Measurements from ENCODE around the gene KCNIP1.
A peak's percentile ranks its signal among the peaks of the same experiment; 100 is the strongest.

KCNIP1 gene

GRCh38 chr5:170631466-170632195 is 127.8 kb downstream of the KCNIP1 start:
- no peak for DNase-seq
- Mint-ChIP-seq H3K27me3 (peaks cover 10% of the 10 kb centered on the region), H3K4me3 (no peak overlapping the region), H3K9me3 (no peaks in the 10 kb centered on the region), H3K27ac (no peak overlapping the region), H3K36me3 (ENCODE audit: low read depth) (no peaks in the 10 kb centered on the region), H3K4me1 (ENCODE audit: low read depth) (peaks cover 18% of the 10 kb centered on the region)

- Mint-ChIP-seq H3K4me1 (ENCODE audit: low read depth) (peaks cover 18% of the 10 kb centered on the region), H3K36me3 (ENCODE audit: low read depth) (no peaks in the 10 kb centered on the region), H3K27me3 (peaks cover 13% of the 10 kb centered on the region), H3K27ac (no peak overlapping the region), H3K4me3 (no peak overlapping the region), H3K9me3 (no peaks in the 10 kb centered on the region)
- no peak for DNase-seq
Observed at GRCh38 chr5:170632266-170632984, 128.6 kb downstream of the KCNIP1 start.

- H3K36me3 Mint-ChIP-seq (ENCODE audit: low read depth) = no peaks in the 10 kb centered on the region
- H3K9me3 Mint-ChIP-seq = no peaks in the 10 kb centered on the region
- H3K27me3 Mint-ChIP-seq = peaks cover 13% of the 10 kb centered on the region
- peak overlapping the region; percentile 56 for H3K4me3 Mint-ChIP-seq
- no peak overlapping the region for H3K27ac Mint-ChIP-seq
- H3K4me1 Mint-ChIP-seq (ENCODE audit: low read depth) = peaks cover 18% of the 10 kb centered on the region
- peak; percentile 80 for DNase-seq
Observed at GRCh38 chr5:170632985-170633234, 129.1 kb downstream of the KCNIP1 start.

GRCh38 chr5:170633235-170634081 is 129.6 kb downstream of the KCNIP1 start:
- Mint-ChIP-seq H3K27ac (no peak overlapping the region), H3K4me1 (ENCODE audit: low read depth) (peaks cover 18% of the 10 kb centered on the region)

GRCh38 chr5:170634256-170634990 is 130.6 kb downstream of the KCNIP1 start:
- no peak for DNase-seq
- Mint-ChIP-seq H3K27ac (no peak overlapping the region), H3K36me3 (ENCODE audit: low read depth) (no peaks in the 10 kb centered on the region), H3K4me1 (ENCODE audit: low read depth) (peaks cover 18% of the 10 kb centered on the region), H3K27me3 (peaks cover 19% of the 10 kb centered on the region), H3K9me3 (no peaks in the 10 kb centered on the region), H3K4me3 (no peak overlapping the region)

More at GRCh38 chr5:170633235-170634081, 129.6 kb downstream of the KCNIP1 start:
- peak overlapping the region; percentile 56 for H3K4me3 Mint-ChIP-seq
- H3K36me3 Mint-ChIP-seq (ENCODE audit: low read depth) = no peaks in the 10 kb centered on the region
- DNase-seq = no peak
- no peaks in the 10 kb centered on the region for H3K9me3 Mint-ChIP-seq
- peaks cover 13% of the 10 kb centered on the region for H3K27me3 Mint-ChIP-seq

GRCh38 chr5:170635706-170636105 is 131.9 kb downstream of the KCNIP1 start:
- Mint-ChIP-seq H3K27me3 (peaks cover 29% of the 10 kb centered on the region), H3K9me3 (no peaks in the 10 kb centered on the region), H3K4me3 (no peak overlapping the region), H3K36me3 (ENCODE audit: low read depth) (no peaks in the 10 kb centered on the region), H3K4me1 (ENCODE audit: low read depth) (peaks cover 18% of the 10 kb centered on the region), H3K27ac (no peak overlapping the region)
- DNase-seq = no peak

GRCh38 chr5:170636206-170636605 is 132.4 kb downstream of the KCNIP1 start:
- DNase-seq = no peak
- no peaks in the 10 kb centered on the region for H3K36me3 Mint-ChIP-seq (ENCODE audit: low read depth)

GRCh38 chr5:170636801-170637477 is 133.1 kb downstream of the KCNIP1 start:
- no peaks in the 10 kb centered on the region for H3K9me3 Mint-ChIP-seq
- no peak overlapping the region for H3K4me3 Mint-ChIP-seq
- H3K27me3 Mint-ChIP-seq = peaks cover 38% of the 10 kb centered on the region
- no peak for DNase-seq
- peaks cover 18% of the 10 kb centered on the region for H3K4me1 Mint-ChIP-seq (ENCODE audit: low read depth)
- no peaks in the 10 kb centered on the region for H3K36me3 Mint-ChIP-seq (ENCODE audit: low read depth)
- no peak overlapping the region for H3K27ac Mint-ChIP-seq

More at GRCh38 chr5:170636206-170636605, 132.4 kb downstream of the KCNIP1 start:
- peaks cover 33% of the 10 kb centered on the region for H3K27me3 Mint-ChIP-seq
- peaks cover 18% of the 10 kb centered on the region for H3K4me1 Mint-ChIP-seq (ENCODE audit: low read depth)
- H3K4me3 Mint-ChIP-seq = no peak overlapping the region
- no peaks in the 10 kb centered on the region for H3K9me3 Mint-ChIP-seq
- H3K27ac Mint-ChIP-seq = no peak overlapping the region

GRCh38 chr5:170638051-170638450 is 134.2 kb downstream of the KCNIP1 start:
- peaks cover 14% of the 10 kb centered on the region for H3K4me1 Mint-ChIP-seq (ENCODE audit: low read depth)
- no peaks in the 10 kb centered on the region for H3K36me3 Mint-ChIP-seq (ENCODE audit: low read depth)
- no peak for DNase-seq
- peaks cover 40% of the 10 kb centered on the region for H3K27me3 Mint-ChIP-seq
- H3K9me3 Mint-ChIP-seq = no peaks in the 10 kb centered on the region
- H3K4me3 Mint-ChIP-seq = no peak overlapping the region
- no peak overlapping the region for H3K27ac Mint-ChIP-seq

GRCh38 chr5:170638454-170639220 is 134.8 kb downstream of the KCNIP1 start:
- H3K36me3 Mint-ChIP-seq (ENCODE audit: low read depth) = no peaks in the 10 kb centered on the region
- no peak overlapping the region for H3K27ac Mint-ChIP-seq
- peak; percentile 77 for DNase-seq
- H3K27me3 Mint-ChIP-seq = peaks cover 41% of the 10 kb centered on the region
- no peaks in the 10 kb centered on the region for H3K9me3 Mint-ChIP-seq
- H3K4me3 Mint-ChIP-seq = no peak overlapping the region
- H3K4me1 Mint-ChIP-seq (ENCODE audit: low read depth) = peaks cover 9% of the 10 kb centered on the region

- H3K27ac Mint-ChIP-seq = no peak overlapping the region
- peaks cover 2% of the 10 kb centered on the region for H3K4me1 Mint-ChIP-seq (ENCODE audit: low read depth)
- H3K4me3 Mint-ChIP-seq = no peak overlapping the region
- DNase-seq = no peak
- H3K9me3 Mint-ChIP-seq = no peaks in the 10 kb centered on the region
- peaks cover 45% of the 10 kb centered on the region for H3K27me3 Mint-ChIP-seq
- H3K36me3 Mint-ChIP-seq (ENCODE audit: low read depth) = no peaks in the 10 kb centered on the region
Observed at GRCh38 chr5:170639221-170639925, 135.6 kb downstream of the KCNIP1 start.

- no peaks in the 10 kb centered on the region for H3K4me1 Mint-ChIP-seq (ENCODE audit: low read depth)
- no peak overlapping the region for H3K27ac Mint-ChIP-seq
- H3K36me3 Mint-ChIP-seq (ENCODE audit: low read depth) = no peaks in the 10 kb centered on the region
- DNase-seq = no peak
- peaks cover 52% of the 10 kb centered on the region for H3K27me3 Mint-ChIP-seq
- no peaks in the 10 kb centered on the region for H3K9me3 Mint-ChIP-seq
- H3K4me3 Mint-ChIP-seq = no peak overlapping the region
Observed at GRCh38 chr5:170640731-170641588, 137.1 kb downstream of the KCNIP1 start.

All from activated T-cell treated with anti-CD3 and anti-CD28 coated beads, Interleukin-2, amount 50 U/mL, for 24 hours (primary cell).